ENCODE measurements around the gene HPCAL1. TPM values are rescaled to one million over a fixed set of nuclear protein-coding genes. Genes with fewer than 3 reads are reported as not detected.
"Not testable (repeated sequence)": the region's sequence is repeated elsewhere in the genome, so short reads cannot be mapped to it uniquely, and the experiment has no call there.

HPCAL1 gene
- total RNA-seq, 2 experiments from 2014 or later = 9.2 to 9.7 TPM

GRCh38 chr2:10260130-10260529 lies 42.6 kb upstream of the HPCAL1 start:
- Histone ChIP-seq H3K9me2 (ENCODE audit: insufficient read depth, low read length) (no peaks in the 10 kb centered on the region), H3K4me1 (ENCODE audit: insufficient read depth, low read length, poor library complexity, severe bottlenecking) (no peaks in the 10 kb centered on the region), H3K4me3 (ENCODE audit: low read depth, low read length, poor library complexity, severe bottlenecking) (no peak overlapping the region), H3K79me2 (ENCODE audit: insufficient read depth, low read depth, low read length) (no peaks in the 10 kb centered on the region), H4K20me1 (ENCODE audit: insufficient read depth, low read length) (no peaks in the 10 kb centered on the region), H2AFZ (ENCODE audit: low read length) (no peak overlapping the region), H3K36me3 (ENCODE audit: insufficient read depth, low read length) (no peaks in the 10 kb centered on the region), H3K27ac (ENCODE audit: low read depth, low read length, poor library complexity, severe bottlenecking) (no peak overlapping the region), H3K9me3 (ENCODE audit: low read length) (no peaks in the 10 kb centered on the region), H3K4me2 (ENCODE audit: low read length) (no peak overlapping the region)
- no TSS peak for BruUV-seq (replicated peaks)
- no peak for DNase-seq (ENCODE audit: low spot score)
- ChIA-PET CTCF (ENCODE audit: unreplicated experiment) (no interaction called here), POLR2A (no interaction called here)
- intact Hi-C loops (cut with micrococcal nuclease; ENCODE audit: unreplicated experiment) = no loop called here
- TF ChIP-seq EZH2phosphoT487 (IDR thresholded peaks at IDR 0.05; ENCODE audit: borderline replicate concordance, low read depth, low read length) (no peak), CTCF (conservative IDR thresholded peaks at IDR 0.05; ENCODE audit: low read length) (no peak)

- H3K36me3 ChIP-seq (ENCODE audit: insufficient read depth, low read length); CTCF ChIA-PET (ENCODE audit: unreplicated experiment); intact Hi-C loops (cut with micrococcal nuclease; ENCODE audit: unreplicated experiment); H4K20me1 ChIP-seq (ENCODE audit: insufficient read depth, low read length); BruUV-seq (replicated peaks); H3K4me3 ChIP-seq (ENCODE audit: low read depth, low read length, poor library complexity, severe bottlenecking); H3K9me3 ChIP-seq (ENCODE audit: low read length); H3K9me2 ChIP-seq (ENCODE audit: insufficient read depth, low read length); DNase-seq (ENCODE audit: low spot score); H3K4me1 ChIP-seq (ENCODE audit: insufficient read depth, low read length, poor library complexity, severe bottlenecking); H3K4me2 ChIP-seq (ENCODE audit: low read length); H3K27ac ChIP-seq (ENCODE audit: low read depth, low read length, poor library complexity, severe bottlenecking); H3K79me2 ChIP-seq (ENCODE audit: insufficient read depth, low read depth, low read length); H2AFZ ChIP-seq (ENCODE audit: low read length): not testable (repeated sequence)
- POLR2A ChIA-PET = interaction anchor here (0.7 kb wide), 1 partner anchor 161 kb away, joined by 3 read pairs; no protein-coding TSS in a partner anchor
Observed at GRCh38 chr2:10263526-10263925, 39.2 kb upstream of the HPCAL1 start.

- no peak overlapping the region for H3K27ac ChIP-seq (ENCODE audit: low read depth, low read length, poor library complexity, severe bottlenecking)
- no peaks in the 10 kb centered on the region for H3K9me3 ChIP-seq (ENCODE audit: low read length)
- CTCF ChIA-PET (ENCODE audit: unreplicated experiment) = interaction anchor here (1.4 kb wide), 1 partner anchor 168 kb away, joined by 5 read pairs; no protein-coding TSS in a partner anchor
- no peaks in the 10 kb centered on the region for H3K79me2 ChIP-seq (ENCODE audit: insufficient read depth, low read depth, low read length)
- no peaks in the 10 kb centered on the region for H3K9me2 ChIP-seq (ENCODE audit: insufficient read depth, low read length)
- intact Hi-C loops (cut with micrococcal nuclease; ENCODE audit: unreplicated experiment) = no loop called here
- no TSS peak for BruUV-seq (replicated peaks)
- H2AFZ ChIP-seq (ENCODE audit: low read length) = no peak overlapping the region
- TF ChIP-seq CTCF (conservative IDR thresholded peaks at IDR 0.05; ENCODE audit: low read length) (no peak), EZH2phosphoT487 (IDR thresholded peaks at IDR 0.05; ENCODE audit: borderline replicate concordance, low read depth, low read length) (no peak)
- H3K4me3 ChIP-seq (ENCODE audit: low read depth, low read length, poor library complexity, severe bottlenecking) = no peak overlapping the region
- H3K36me3 ChIP-seq (ENCODE audit: insufficient read depth, low read length) = no peaks in the 10 kb centered on the region
- POLR2A ChIA-PET = interaction anchor here (0.7 to 1.5 kb wide), 2 partner anchors 144 to 168 kb away, joined by 3 to 5 read pairs; no protein-coding TSS in a partner anchor
- no peaks in the 10 kb centered on the region for H3K4me1 ChIP-seq (ENCODE audit: insufficient read depth, low read length, poor library complexity, severe bottlenecking)
- no peak overlapping the region for H3K4me2 ChIP-seq (ENCODE audit: low read length)
- DNase-seq (ENCODE audit: low spot score) = no peak
- H4K20me1 ChIP-seq (ENCODE audit: insufficient read depth, low read length) = no peaks in the 10 kb centered on the region
Observed at GRCh38 chr2:10264506-10265328, 38.0 kb upstream of the HPCAL1 start.

All from OCI-LY7 (cell line).